SK-N-SH treated with all-trans-retinoic acid at 6 μM for 48 hours (cell line): ENCODE measurements around the gene UCHL5.

Experiments
- ATAC-seq: fragments of 200-7000 bp; cut with Tn5 transposase; 3 replicates; pipeline ENCODE4 v1.9.1; 2020; ENCODE audit warnings: mild to moderate bottlenecking, moderate library complexity
- ARNTL ChIP-seq: fragments of 450-650 bp; formaldehyde crosslinking; IDR thresholded peaks from 2 replicates; pipeline ENCODE4 v1.5.0; 2020; ENCODE audit warnings: low read depth, mild to moderate bottlenecking, moderate library complexity, borderline replicate concordance
- BACH2 ChIP-seq: fragments of 250-450 bp; sonication (Bioruptor Pico); IDR thresholded peaks from 2 replicates; pipeline ENCODE4 v1.9.0; 2021; ENCODE audit warnings: mild to moderate bottlenecking, borderline replicate concordance
- CSDC2 ChIP-seq: fragments of 250-450 bp; sonication (Bioruptor Pico); IDR thresholded peaks from 2 replicates; pipeline ENCODE4 v1.5.0; 2020; ENCODE audit warnings: mild to moderate bottlenecking, moderate library complexity
- CSRNP3 ChIP-seq: fragments of 250-450 bp; sonication (Bioruptor Pico); IDR thresholded peaks from 2 replicates; pipeline ENCODE4 v1.5.1; 2021; ENCODE audit warnings: mild to moderate bottlenecking, moderate library complexity
- ESRRG ChIP-seq: fragments of 250-450 bp; sonication (Bioruptor Pico); IDR thresholded peaks from 2 replicates; pipeline ENCODE4 v1.6.1; 2021; ENCODE audit warnings: mild to moderate bottlenecking
- GLIS3 ChIP-seq: fragments of 250-450 bp; sonication (Bioruptor Pico); IDR thresholded peaks from 2 replicates; pipeline ENCODE4 v1.5.0; 2020; ENCODE audit warnings: mild to moderate bottlenecking, moderate library complexity
- ISL1 ChIP-seq: fragments of 250-450 bp; sonication (Bioruptor Pico); IDR thresholded peaks from 2 replicates; pipeline ENCODE4 v2.1.2; 2022; ENCODE audit warnings: mild to moderate bottlenecking, moderate library complexity
- OSR1 ChIP-seq: fragments of 250-450 bp; sonication (Bioruptor Pico); IDR thresholded peaks from 2 replicates; pipeline ENCODE4 v1.8.0; 2022; ENCODE audit warnings: moderate library complexity, mild to moderate bottlenecking, inconsistent platforms
- PATZ1 ChIP-seq: fragments of 250-450 bp; sonication (Bioruptor Pico); IDR thresholded peaks from 2 replicates; pipeline ENCODE4 v1.8.0; 2020; ENCODE audit warnings: mild to moderate bottlenecking, moderate library complexity, borderline replicate concordance
- POU6F1 ChIP-seq: fragments of 250-450 bp; sonication (Bioruptor Pico); IDR thresholded peaks from 2 replicates; pipeline ENCODE4 v1.8.0; 2021; ENCODE audit warnings: low read depth, mild to moderate bottlenecking, moderate library complexity, borderline replicate concordance
- PPARA ChIP-seq: fragments of 250-450 bp; sonication (Bioruptor Pico); IDR thresholded peaks from 2 replicates; pipeline ENCODE4 v1.5.0; 2020; ENCODE audit warnings: mild to moderate bottlenecking, borderline replicate concordance
- RARB ChIP-seq: fragments of 250-450 bp; sonication (Bioruptor Pico); IDR thresholded peaks from 2 replicates; pipeline ENCODE4 v1.8.0; 2021; ENCODE audit warnings: mild to moderate bottlenecking, moderate library complexity
- SNAI2 ChIP-seq: fragments of 250-450 bp; sonication (Bioruptor Pico); IDR thresholded peaks from 2 replicates; pipeline ENCODE4 v1.5.0; 2020; ENCODE audit warnings: mild to moderate bottlenecking, moderate library complexity
- TCF4 ChIP-seq: fragments of 250-450 bp; sonication (Bioruptor Pico); IDR thresholded peaks from 2 replicates; pipeline ENCODE4 v1.8.0; 2021; ENCODE audit warnings: mild to moderate bottlenecking, moderate library complexity, borderline replicate concordance
- TOX ChIP-seq: fragments of 250-450 bp; sonication (Bioruptor Pico); IDR thresholded peaks from 2 replicates; pipeline ENCODE4 v1.8.0; 2021; ENCODE audit warnings: mild to moderate bottlenecking, moderate library complexity, borderline replicate concordance
- TSHZ2 ChIP-seq: fragments of 250-450 bp; sonication (Bioruptor Pico); IDR thresholded peaks from 2 replicates; pipeline ENCODE4 v1.5.0; 2020; ENCODE audit warnings: mild to moderate bottlenecking, moderate library complexity
- ZC3H10 ChIP-seq: fragments of 250-450 bp; sonication (Bioruptor Pico); IDR thresholded peaks from 2 replicates; pipeline ENCODE4 v1.5.1; 2021; ENCODE audit warnings: mild to moderate bottlenecking, moderate library complexity
- ZFP3 ChIP-seq: fragments of 250-450 bp; sonication (Bioruptor Pico); IDR thresholded peaks from 2 replicates; pipeline ENCODE4 v1.5.0; 2020; ENCODE audit warnings: mild to moderate bottlenecking, moderate library complexity
- ZFP30 ChIP-seq: fragments of 450-650 bp; formaldehyde crosslinking; IDR thresholded peaks from 2 replicates; pipeline ENCODE4 v1.5.0; 2022; ENCODE audit warnings: mild to moderate bottlenecking, moderate library complexity
- ZNF565 ChIP-seq: fragments of 450-650 bp; formaldehyde crosslinking; conservative IDR thresholded peaks from 2 replicates; pipeline ENCODE4 v1.5.0; 2020; ENCODE audit warnings: low read depth, mild to moderate bottlenecking, moderate library complexity
- ZNF70 ChIP-seq: fragments of 450-650 bp; formaldehyde crosslinking; IDR thresholded peaks from 2 replicates; pipeline ENCODE4 v1.5.0; 2020; ENCODE audit warnings: mild to moderate bottlenecking, moderate library complexity
- ZNF8 ChIP-seq: fragments of 450-650 bp; formaldehyde crosslinking; IDR thresholded peaks from 2 replicates; pipeline ENCODE4 v1.5.0; 2020; ENCODE audit warnings: mild to moderate bottlenecking, moderate library complexity

The UCHL5 gene

GRCh38 chr1:193070386-193070753 lies 11.2 kb upstream of the UCHL5 start:
- TF ChIP-seq GLIS3 (CRISPR knock-in tag) (no peak), CSRNP3 (CRISPR knock-in tag) (no peak), ZNF8 (CRISPR knock-in tag) (no peak), RARB (CRISPR knock-in tag) (no peak), ZNF565 (CRISPR knock-in tag) (no peak), PPARA (CRISPR knock-in tag) (no peak), TSHZ2 (no peak), POU6F1 (CRISPR knock-in tag) (no peak), ARNTL (no peak), BACH2 (CRISPR knock-in tag) (no peak), ZFP30 (CRISPR knock-in tag) (no peak)
- no peak; the same call in 2 of the 3 replicates for ATAC-seq

GRCh38 chr1:193069748-193070385 lies 10.7 kb upstream of the UCHL5 start:
- peak; percentile 88 for ATAC-seq
- no peak for TF ChIP-seq GLIS3 (CRISPR knock-in tag)
- no peak for TF ChIP-seq ESRRG (CRISPR knock-in tag)
- no peak for TF ChIP-seq CSDC2 (CRISPR knock-in tag)
- no peak for TF ChIP-seq ZNF8 (CRISPR knock-in tag)
- no peak for TF ChIP-seq ZNF565 (CRISPR knock-in tag)

- ATAC-seq: no peak
Observed at GRCh38 chr1:193068013-193068412, 8.9 kb upstream of the UCHL5 start.

More at GRCh38 chr1:193068013-193068412, 8.9 kb upstream of the UCHL5 start:
- TF ChIP-seq GLIS3 (CRISPR knock-in tag) (no peak), TOX (no peak), BACH2 (CRISPR knock-in tag) (no peak), CSRNP3 (CRISPR knock-in tag) (no peak), CSDC2 (CRISPR knock-in tag) (no peak), ZNF70 (CRISPR knock-in tag) (no peak), ISL1 (CRISPR knock-in tag) (no peak), PATZ1 (no peak), ZFP3 (no peak), ZC3H10 (CRISPR knock-in tag) (no peak), RARB (CRISPR knock-in tag) (no peak), PPARA (CRISPR knock-in tag) (no peak), ESRRG (CRISPR knock-in tag) (no peak), SNAI2 (no peak), OSR1 (CRISPR knock-in tag) (no peak), TCF4 (CRISPR knock-in tag) (no peak), ARNTL (no peak), ZFP30 (CRISPR knock-in tag) (no peak)
